Diencephalon (tissue), 1 donor: ENCODE results near the gene SEZ6. TPM values are rescaled to one million over a fixed set of nuclear protein-coding genes. Genes with fewer than 3 reads are reported as not detected.

Source experiments
- total RNA-seq: library from RNA; depleted of rRNA; stranded (reverse); fragments of >200 nt; gene quantifications from one replicate; pipeline ENCODE4 v1.2.3, GENCODE V29; 2014

Gene SEZ6, protein sequence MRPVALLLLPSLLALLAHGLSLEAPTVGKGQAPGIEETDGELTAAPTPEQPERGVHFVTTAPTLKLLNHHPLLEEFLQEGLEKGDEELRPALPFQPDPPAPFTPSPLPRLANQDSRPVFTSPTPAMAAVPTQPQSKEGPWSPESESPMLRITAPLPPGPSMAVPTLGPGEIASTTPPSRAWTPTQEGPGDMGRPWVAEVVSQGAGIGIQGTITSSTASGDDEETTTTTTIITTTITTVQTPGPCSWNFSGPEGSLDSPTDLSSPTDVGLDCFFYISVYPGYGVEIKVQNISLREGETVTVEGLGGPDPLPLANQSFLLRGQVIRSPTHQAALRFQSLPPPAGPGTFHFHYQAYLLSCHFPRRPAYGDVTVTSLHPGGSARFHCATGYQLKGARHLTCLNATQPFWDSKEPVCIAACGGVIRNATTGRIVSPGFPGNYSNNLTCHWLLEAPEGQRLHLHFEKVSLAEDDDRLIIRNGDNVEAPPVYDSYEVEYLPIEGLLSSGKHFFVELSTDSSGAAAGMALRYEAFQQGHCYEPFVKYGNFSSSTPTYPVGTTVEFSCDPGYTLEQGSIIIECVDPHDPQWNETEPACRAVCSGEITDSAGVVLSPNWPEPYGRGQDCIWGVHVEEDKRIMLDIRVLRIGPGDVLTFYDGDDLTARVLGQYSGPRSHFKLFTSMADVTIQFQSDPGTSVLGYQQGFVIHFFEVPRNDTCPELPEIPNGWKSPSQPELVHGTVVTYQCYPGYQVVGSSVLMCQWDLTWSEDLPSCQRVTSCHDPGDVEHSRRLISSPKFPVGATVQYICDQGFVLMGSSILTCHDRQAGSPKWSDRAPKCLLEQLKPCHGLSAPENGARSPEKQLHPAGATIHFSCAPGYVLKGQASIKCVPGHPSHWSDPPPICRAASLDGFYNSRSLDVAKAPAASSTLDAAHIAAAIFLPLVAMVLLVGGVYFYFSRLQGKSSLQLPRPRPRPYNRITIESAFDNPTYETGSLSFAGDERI
- 31.1 TPM for total RNA-seq

GRCh38 chr17:29005936-29006511 is at the start of gene SEZ6:
SEZ6 (minus strand) TSS chr17:29006033; CDS start chr17:29005869, 164 bp downstream.

GRCh38 chr17:29042679-29043538 is 37.1 kb upstream of the SEZ6 start, which contains the start of gene PIPOX:
PIPOX (plus strand) TSS chr17:29043141; CDS start chr17:29043226, 85 bp downstream.

DNA sequence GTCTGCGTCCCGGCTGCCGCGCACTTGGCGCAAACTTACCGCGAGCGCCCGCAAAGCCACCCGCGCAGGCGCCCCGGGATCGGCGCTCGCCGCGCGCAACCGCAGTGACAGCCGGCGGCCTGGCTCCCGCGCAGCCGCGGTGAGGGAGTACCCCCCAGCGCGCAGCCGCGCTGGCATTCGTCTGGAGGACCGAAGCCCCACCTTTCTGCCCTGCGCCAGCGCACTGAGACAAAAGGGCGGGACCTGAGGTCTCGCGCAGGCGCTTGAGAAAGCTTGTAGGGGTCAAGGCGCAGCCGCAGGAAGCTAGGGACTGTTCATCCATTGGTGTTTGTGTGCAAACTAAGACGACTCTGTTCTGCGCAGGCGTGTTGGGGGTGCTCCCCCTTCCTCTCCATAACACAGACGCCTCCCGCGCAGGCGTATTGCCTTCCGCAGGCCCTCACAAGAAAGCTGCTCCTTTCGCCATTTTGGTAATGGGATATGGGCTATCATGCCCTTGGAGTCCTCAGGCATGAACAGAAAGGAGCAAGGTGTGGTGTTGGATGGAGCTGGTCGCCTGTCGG is 54.3 kb downstream of the SEZ6 start, which contains the start of gene PHF12:
TSS of gene PHF12 (minus strand) at position 91 of the 563 bp plus-strand sequence. CDS start 558 bp downstream, outside the sequence.

Other genes with a start within 250 kb of the SEZ6 start
- gene FAM222B, start 163.2 kb downstream of the SEZ6 start, total RNA-seq, result 7.8 TPM
- gene ERAL1, start 151.0 kb downstream of the SEZ6 start, total RNA-seq, result 26.8 TPM
- 36.7 TPM for gene FLOT2, start 108.3 kb downstream of the SEZ6 start, total RNA-seq
- gene DHRS13, start 103.0 kb downstream of the SEZ6 start, total RNA-seq, result 40.4 TPM
- gene PHF12, start 54.5 kb downstream of the SEZ6 start, total RNA-seq, result 33.2 TPM
- gene PIPOX, start 37.1 kb upstream of the SEZ6 start, total RNA-seq, result 10.1 TPM
- 70.8 TPM for gene MYO18A, start 174.4 kb upstream of the SEZ6 start, total RNA-seq
- not detected for gene CRYBA1, start 240.8 kb upstream of the SEZ6 start, total RNA-seq